Measurements from ENCODE around the gene TMEM201.

The TMEM201 gene

GRCh38 chr1:9601942-9602793, 13.5 kb downstream of the TMEM201 start:
- ChIA-PET CTCF (no interaction called here), POLR2A (no interaction called here)
- no peaks in the 10 kb centered on the region for H3K9me3 ChIP-seq (ENCODE audit: control insufficient read depth, insufficient read depth, low read depth, low read length)
- no peaks in the 10 kb centered on the region for H3K4me1 ChIP-seq (ENCODE audit: control insufficient read depth, insufficient read depth, low read length)
- H3K4me3 ChIP-seq (ENCODE audit: low read depth, low read length) = no peak overlapping the region
- no peak overlapping the region for H3K27ac ChIP-seq (ENCODE audit: extremely low read depth, low read depth, low read length)
- TF ChIP-seq ZNF184 (tag by site-specific recombination; IDR thresholded peaks at IDR 0.05) = no peak
- TF ChIP-seq ZNF664 (tag by site-specific recombination; IDR thresholded peaks at IDR 0.05) = no peak
- peaks cover 15 to 93% of the 10 kb centered on the region in 2 experiments; a peak in 2 of 3 replicates for H3K36me3 ChIP-seq (ENCODE audit: control insufficient read depth in 2 of 2, insufficient read depth in 1 of 2, low read length in 2 of 2)

- TF ChIP-seq, protein P1, sequence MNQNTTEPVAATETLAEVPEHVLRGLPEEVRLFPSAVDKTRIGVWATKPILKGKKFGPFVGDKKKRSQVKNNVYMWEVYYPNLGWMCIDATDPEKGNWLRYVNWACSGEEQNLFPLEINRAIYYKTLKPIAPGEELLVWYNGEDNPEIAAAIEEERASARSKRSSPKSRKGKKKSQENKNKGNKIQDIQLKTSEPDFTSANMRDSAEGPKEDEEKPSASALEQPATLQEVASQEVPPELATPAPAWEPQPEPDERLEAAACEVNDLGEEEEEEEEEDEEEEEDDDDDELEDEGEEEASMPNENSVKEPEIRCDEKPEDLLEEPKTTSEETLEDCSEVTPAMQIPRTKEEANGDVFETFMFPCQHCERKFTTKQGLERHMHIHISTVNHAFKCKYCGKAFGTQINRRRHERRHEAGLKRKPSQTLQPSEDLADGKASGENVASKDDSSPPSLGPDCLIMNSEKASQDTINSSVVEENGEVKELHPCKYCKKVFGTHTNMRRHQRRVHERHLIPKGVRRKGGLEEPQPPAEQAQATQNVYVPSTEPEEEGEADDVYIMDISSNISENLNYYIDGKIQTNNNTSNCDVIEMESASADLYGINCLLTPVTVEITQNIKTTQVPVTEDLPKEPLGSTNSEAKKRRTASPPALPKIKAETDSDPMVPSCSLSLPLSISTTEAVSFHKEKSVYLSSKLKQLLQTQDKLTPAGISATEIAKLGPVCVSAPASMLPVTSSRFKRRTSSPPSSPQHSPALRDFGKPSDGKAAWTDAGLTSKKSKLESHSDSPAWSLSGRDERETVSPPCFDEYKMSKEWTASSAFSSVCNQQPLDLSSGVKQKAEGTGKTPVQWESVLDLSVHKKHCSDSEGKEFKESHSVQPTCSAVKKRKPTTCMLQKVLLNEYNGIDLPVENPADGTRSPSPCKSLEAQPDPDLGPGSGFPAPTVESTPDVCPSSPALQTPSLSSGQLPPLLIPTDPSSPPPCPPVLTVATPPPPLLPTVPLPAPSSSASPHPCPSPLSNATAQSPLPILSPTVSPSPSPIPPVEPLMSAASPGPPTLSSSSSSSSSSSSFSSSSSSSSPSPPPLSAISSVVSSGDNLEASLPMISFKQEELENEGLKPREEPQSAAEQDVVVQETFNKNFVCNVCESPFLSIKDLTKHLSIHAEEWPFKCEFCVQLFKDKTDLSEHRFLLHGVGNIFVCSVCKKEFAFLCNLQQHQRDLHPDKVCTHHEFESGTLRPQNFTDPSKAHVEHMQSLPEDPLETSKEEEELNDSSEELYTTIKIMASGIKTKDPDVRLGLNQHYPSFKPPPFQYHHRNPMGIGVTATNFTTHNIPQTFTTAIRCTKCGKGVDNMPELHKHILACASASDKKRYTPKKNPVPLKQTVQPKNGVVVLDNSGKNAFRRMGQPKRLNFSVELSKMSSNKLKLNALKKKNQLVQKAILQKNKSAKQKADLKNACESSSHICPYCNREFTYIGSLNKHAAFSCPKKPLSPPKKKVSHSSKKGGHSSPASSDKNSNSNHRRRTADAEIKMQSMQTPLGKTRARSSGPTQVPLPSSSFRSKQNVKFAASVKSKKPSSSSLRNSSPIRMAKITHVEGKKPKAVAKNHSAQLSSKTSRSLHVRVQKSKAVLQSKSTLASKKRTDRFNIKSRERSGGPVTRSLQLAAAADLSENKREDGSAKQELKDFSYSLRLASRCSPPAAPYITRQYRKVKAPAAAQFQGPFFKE (tag by site-specific recombination; IDR thresholded peaks at IDR 0.05; ENCODE audit: borderline replicate concordance) = no peak
- TF ChIP-seq ZNF112 (tag by site-specific recombination; IDR thresholded peaks at IDR 0.05) (no peak), BCL11B (tag by site-specific recombination; IDR thresholded peaks at IDR 0.05; ENCODE audit: low read depth) (no peak), ZNF354C (tag by site-specific recombination; IDR thresholded peaks at IDR 0.05; ENCODE audit: borderline replicate concordance, low read depth) (no peak), ZNF692 (tag by site-specific recombination; IDR thresholded peaks at IDR 0.05) (no peak), MEIS1 (CRISPR knock-in tag; IDR thresholded peaks at IDR 0.05; ENCODE audit: borderline replicate concordance) (no peak), ZNF501 (tag by site-specific recombination; IDR thresholded peaks at IDR 0.05) (no peak), ZNF394 (tag by site-specific recombination; IDR thresholded peaks at IDR 0.05; ENCODE audit: borderline replicate concordance) (no peak), ZBTB7A (tag by site-specific recombination; IDR thresholded peaks at IDR 0.05; ENCODE audit: low read depth) (no peak), YY1 (tag by site-specific recombination; IDR thresholded peaks at IDR 0.05) (no peak), ZNF157 (tag by site-specific recombination; IDR thresholded peaks at IDR 0.05) (no peak), ZNF639 (tag by site-specific recombination; IDR thresholded peaks at IDR 0.05) (no peak), ZNF792 (tag by site-specific recombination; IDR thresholded peaks at IDR 0.05) (no peak), PRDM1 (tag by site-specific recombination; IDR thresholded peaks at IDR 0.05) (no peak), ZFP69B (tag by site-specific recombination; IDR thresholded peaks at IDR 0.05) (no peak), ZNF785 (tag by site-specific recombination; IDR thresholded peaks at IDR 0.05) (no peak), ZNF404 (tag by site-specific recombination; IDR thresholded peaks at IDR 0.05) (no peak), ZNF426 (tag by site-specific recombination; IDR thresholded peaks at IDR 0.05) (no peak)
- TF ChIP-seq, protein P2, sequence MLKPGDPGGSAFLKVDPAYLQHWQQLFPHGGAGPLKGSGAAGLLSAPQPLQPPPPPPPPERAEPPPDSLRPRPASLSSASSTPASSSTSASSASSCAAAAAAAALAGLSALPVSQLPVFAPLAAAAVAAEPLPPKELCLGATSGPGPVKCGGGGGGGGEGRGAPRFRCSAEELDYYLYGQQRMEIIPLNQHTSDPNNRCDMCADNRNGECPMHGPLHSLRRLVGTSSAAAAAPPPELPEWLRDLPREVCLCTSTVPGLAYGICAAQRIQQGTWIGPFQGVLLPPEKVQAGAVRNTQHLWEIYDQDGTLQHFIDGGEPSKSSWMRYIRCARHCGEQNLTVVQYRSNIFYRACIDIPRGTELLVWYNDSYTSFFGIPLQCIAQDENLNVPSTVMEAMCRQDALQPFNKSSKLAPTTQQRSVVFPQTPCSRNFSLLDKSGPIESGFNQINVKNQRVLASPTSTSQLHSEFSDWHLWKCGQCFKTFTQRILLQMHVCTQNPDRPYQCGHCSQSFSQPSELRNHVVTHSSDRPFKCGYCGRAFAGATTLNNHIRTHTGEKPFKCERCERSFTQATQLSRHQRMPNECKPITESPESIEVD (tag by site-specific recombination; IDR thresholded peaks at IDR 0.05) = no peak
- TF ChIP-seq, protein P3, sequence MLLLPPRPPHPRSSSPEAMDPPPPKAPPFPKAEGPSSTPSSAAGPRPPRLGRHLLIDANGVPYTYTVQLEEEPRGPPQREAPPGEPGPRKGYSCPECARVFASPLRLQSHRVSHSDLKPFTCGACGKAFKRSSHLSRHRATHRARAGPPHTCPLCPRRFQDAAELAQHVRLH (tag by site-specific recombination; IDR thresholded peaks at IDR 0.05) = no peak
- H3K9me3 ChIP-seq (ENCODE audit: control insufficient read depth, insufficient read depth, low read depth, low read length) = no peaks in the 10 kb centered on the region
- H3K4me3 ChIP-seq (ENCODE audit: low read depth, low read length) = no peak overlapping the region
- peaks cover 15 to 92% of the 10 kb centered on the region in 2 experiments; a peak in 2 of 3 replicates for H3K36me3 ChIP-seq (ENCODE audit: control insufficient read depth in 2 of 2, insufficient read depth in 1 of 2, low read length in 2 of 2)
- H3K4me1 ChIP-seq (ENCODE audit: control insufficient read depth, insufficient read depth, low read length) = no peaks in the 10 kb centered on the region
- CTCF ChIA-PET = no interaction called here
- POLR2A ChIA-PET = no interaction called here
- H3K27ac ChIP-seq (ENCODE audit: extremely low read depth, low read depth, low read length) = no peak overlapping the region
These were observed 14.1 kb downstream of the TMEM201 start for GRCh38 chr1:9602794-9603167.
